OCI-M2 (cell line): ENCODE results near the gene THOC7.

Experiments
- DNase-seq: peaks from one replicate; lab custom pipeline; 2025; ENCODE audit not compliant: unreplicated experiment; lab: John Stamatoyannopoulos, UW

THOC7 gene

DNA sequence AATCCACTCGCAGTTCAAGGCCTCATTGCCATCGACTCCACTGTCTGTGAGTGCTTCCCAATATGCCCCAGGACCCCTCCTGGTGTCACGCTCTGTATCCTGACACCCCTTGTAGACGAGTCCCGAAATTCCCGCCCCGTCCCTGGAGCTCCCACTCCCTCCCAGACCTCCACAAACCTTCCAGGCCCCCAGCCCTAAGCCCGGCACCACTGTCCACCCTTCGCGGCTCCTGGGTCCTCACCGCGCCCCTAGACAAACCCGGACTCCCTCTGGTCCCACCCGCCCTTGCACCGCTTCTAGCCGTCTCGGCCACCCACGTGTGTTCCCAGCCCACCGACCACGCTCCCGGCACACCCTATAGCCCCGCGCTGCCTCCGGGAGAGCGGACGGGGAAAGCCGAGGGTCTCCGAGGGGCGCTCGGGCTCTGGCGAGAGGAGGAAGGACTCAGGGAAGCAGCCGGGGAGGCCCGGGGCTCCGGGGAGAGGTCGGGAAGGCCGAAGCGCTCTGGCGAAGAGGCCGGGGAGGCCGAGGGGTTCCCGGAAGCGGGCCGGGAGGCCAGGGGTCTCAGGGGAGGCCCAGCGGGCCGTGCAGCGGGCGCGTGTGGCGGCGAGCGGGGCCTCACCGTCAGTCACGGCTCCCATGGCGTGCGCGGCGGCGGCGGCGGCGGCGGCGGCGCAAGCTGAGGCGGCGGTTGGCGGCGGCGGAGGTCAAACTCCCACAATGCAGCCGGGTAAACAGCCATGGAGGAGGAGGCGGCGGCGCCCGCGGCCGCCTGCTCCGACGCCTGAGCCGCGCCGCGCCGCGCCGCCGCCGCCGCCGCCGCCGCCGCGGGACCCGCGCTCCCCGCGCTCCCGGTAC is at the start of gene THOC7, which contains the start of gene ATXN7:
Gene THOC7, minus strand, starts transcription at position 656 of the 858 bp plus-strand sequence. Its CDS starts 15 bp downstream, at position 641.
Gene ATXN7, plus strand, starts transcription at position 718 of the 858 bp plus-strand sequence. CDS start 48,732 bp downstream, outside the sequence.
- no peak for DNase-seq

DNA sequence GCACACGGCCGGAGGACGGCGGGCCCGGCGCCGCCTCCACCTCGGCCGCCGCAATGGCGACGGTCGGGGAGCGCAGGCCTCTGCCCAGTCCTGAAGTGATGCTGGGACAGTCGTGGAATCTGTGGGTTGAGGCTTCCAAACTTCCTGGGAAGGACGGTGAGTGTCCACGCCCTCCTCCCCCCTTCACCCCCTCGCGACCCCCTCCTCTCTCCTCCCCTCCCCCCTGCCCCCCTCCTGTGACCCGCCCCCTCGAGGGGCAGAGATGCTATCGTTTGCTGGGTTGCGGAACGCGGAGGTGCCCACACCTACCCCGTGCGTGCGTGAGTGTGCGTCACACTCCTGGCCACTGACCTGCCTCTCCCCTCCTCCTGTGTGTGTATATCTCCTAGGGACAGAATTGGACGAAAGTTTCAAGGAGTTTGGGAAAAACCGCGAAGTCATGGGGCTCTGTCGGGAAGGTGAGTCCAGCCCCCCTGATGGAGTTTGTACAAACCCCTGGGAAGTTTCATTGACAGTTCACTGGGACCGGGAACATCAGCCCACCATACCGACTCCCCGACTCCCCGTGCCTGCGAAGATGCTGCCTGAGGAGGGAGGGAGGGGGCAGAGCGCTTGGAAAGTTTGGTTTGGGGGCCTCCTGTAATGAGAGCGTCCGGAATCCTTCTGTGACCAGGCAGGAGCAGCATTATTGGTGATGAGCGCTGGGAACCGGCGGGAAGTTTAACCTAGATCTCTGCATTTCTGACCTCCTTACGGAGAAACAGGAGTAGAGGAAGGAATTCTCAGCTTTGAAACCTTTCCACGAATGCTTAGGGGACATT is 49.4 kb upstream of the THOC7 start:
- DNase-seq, result no peak

DNA sequence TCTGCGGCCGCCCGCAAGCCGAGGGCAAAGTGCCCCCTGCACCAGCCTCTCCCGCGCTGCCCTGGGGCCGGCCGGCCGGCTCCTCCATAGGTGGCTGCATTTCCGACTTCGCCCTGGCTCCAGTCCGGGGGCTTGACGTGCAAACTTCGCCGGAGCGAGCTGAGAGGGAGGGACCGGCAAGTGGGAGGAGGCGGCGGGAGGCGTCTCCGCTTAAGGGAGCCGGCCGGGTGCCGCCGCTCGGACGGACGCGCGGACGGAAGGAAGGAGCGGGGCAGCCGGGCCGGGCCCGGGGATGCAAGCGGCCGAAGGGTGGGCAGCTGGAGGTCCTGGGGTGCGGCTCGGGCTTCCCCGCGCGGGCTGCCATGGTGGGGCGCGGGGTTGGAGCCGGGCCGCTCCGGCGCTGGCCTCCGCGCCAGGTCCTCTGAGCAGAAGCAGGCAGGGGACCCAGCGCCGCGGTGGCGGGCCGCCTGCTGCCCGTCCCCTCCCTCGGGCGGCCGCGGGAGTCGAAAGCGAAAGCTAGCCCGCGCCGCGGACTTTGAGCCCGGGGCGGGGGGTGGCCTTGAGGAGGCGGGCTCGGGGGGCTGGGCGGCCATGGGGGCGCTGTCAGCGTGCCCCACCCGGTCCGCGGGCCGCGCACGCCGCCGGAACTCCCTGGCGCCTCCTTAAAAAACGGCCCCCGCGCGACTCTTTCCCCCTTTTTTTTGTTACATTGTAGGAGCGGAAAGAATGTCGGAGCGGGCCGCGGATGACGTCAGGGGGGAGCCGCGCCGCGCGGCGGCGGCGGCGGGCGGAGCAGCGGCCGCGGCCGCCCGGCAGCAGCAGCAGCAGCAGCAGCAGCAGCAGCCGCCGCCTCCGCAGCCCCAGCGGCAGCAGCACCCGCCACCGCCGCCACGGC is 48.5 kb upstream of the THOC7 start, which contains the start of gene SCAANT1:
Gene SCAANT1, minus strand, starts transcription at position 511 of the 895 bp plus-strand sequence.
- DNase-seq, result no peak

GRCh38 chr3:63911509-63911872 is 47.9 kb upstream of the THOC7 start:
- DNase-seq, result no peak

GRCh38 chr3:63910891-63911290 is 47.3 kb upstream of the THOC7 start:
- no peak for DNase-seq

DNA sequence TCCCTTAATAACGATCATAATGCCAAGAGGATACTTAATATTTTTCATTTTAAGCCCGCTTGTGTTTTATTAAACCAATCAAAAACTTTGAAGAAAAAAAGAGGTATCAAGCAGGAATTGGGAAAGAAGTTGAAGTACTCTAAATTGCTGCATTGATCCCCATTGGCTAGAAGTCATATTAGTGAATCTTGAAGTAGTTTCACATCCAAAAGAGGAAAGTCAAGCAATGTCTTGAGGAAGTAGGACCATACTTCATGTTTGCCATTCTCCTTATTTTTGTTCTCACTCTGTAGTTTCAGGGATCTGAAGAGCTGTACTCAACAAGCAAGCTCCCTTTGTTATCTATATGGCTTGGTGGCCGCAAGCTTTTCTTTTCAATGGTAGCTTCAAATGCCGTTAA is 46.4 kb upstream of the THOC7 start:
- DNase-seq, result no peak

DNA sequence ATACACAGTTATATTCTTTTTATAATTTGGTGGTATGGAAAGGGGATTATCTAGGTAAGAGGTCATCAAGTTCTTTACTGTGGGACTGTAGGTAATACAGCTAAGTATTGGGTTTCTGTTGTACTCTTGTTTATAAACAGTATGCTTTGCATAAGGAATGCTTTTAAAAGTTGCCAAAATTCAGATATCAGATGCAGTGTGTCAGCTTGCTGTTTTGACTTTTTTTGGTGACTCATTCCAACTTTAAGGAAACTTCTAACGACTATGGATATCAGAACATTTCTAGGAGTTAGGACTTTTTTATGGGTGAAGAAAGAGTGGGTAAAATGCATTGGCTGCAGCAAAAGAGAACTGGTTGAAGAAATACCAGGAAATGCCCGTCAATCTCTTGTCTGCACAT is 45.8 kb upstream of the THOC7 start:
- no peak for DNase-seq

- no peak for DNase-seq
Observed at GRCh38 chr3:63908776-63909175, 45.2 kb upstream of the THOC7 start.

DNA sequence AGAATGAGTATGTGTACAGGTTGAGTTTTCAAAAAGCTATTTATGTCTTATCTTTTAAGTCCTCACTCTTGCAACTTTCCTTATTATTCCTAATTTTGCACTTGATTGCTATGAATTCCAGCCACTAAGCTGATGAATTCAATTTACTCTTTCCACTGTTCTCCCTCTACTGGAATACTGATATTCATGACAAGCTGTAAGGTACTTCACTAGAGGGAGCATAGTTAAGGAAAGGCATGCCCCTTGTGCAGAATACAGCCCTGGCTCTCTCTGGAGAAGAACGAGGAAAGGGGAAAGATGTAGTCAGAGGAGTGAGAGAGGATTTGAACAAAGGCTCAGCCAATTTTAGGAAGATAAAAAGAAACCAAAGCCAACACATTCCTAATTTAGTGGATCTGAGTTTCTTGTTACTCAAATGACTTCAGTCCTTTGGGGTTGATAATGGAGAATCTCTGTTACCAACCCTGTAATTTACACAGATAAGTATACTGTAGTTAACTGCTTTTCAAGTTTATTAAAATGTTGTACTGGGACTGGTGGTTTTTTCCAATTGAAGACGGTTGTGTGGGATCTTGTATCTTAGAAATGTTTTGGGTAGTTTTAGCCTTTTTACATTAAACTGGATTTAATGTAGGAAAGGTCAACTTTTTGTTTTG is 44.6 kb upstream of the THOC7 start:
- DNase-seq, result no peak

DNA sequence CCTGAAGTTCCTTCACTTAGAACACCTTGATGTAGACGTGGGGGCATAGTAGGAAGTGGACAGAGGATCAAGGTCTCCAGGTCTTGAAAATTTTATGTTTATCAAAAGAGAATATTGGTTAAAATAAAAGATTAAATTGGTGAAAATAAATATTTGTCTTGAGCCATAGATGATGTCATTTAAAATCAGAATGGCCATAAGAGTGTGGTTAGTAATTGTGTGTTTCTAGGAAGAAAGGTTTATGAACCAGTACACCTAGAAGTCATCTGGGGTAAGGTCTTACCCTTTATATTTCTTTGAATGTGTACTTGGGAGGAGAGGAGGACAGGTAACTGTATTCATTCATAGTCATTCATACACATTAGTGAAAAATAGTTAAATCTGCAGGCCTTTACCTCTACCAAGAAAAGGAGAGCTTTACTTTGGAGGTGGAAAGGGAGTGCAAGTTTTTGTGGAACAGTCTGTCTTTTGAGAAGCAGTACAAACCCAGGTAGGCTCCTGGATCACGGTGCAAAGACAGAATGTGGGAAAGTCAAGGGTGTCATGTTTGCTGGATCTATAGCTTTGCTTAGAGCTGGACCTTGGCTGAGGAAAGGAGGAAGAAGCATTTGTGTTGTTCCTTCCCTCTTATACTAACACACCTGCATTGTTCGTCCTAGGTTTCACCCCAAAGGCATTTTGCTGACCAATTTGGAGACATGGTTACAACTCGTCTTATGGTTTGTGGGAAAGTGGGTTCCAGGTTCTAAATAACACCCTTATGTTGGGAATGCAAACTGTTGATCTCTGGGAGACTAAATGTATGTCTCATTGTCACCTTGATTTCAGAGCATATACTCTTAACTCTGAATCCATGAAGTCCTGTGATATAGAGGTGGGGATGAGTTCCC is 42.4 kb upstream of the THOC7 start:
- no peak for DNase-seq

DNA sequence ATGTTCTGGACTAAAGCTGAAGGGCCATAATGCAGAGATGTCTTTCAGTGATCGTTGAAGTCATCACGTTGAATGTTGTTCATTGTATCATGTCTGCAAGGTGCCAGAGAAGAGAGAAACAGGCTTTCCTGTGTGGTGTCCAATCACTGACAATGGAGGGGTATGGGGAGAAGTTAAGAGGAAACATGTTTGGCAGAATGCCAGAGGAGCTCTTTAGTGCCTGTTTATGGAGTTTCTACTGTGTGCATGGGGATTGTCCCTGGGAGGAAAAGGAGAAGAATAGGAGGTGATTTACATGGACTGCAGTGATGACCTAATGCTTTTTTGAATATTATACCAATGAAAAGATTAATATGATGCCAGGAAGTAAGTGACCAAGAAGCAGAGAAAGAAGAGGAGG is 36.9 kb upstream of the THOC7 start:
- no peak for DNase-seq

- no peak for DNase-seq
Observed at GRCh38 chr3:63900010-63900409, 36.4 kb upstream of the THOC7 start.

DNA sequence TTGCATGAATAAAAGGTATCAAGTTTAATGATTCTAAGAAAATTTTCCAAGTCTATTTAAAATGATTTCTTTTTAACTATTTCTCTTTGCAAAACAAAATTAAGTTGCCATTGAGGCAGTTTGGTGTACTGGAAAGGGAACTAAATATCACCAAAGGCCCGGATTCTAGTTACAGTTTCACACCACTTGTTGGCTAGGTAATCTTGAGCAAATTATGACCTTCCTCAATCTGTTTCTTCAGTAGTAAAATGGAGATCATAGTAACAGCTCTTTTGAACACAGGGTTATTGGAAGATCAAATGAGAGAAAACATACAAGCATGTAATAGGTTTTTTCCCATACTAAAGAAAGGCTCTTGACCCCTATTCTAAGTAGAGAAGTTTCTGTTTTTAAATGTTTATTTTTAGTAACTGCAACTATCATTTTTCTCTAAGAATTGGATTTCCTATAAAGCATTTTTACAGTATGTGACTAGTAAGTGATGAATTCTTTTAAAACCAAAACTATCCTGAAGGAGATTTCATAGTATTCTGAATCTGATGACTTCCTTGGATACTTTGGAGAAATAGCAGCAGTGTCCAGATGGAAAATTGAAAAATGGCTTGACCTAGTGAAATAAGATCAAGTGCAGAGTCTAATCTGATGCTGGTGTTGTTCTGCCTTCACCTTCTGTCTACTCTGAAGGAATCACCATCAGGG is 32.9 kb upstream of the THOC7 start:
- no peak for DNase-seq

GRCh38 chr3:63895422-63896189 is 32.0 kb upstream of the THOC7 start:
- DNase-seq, result no peak

DNA sequence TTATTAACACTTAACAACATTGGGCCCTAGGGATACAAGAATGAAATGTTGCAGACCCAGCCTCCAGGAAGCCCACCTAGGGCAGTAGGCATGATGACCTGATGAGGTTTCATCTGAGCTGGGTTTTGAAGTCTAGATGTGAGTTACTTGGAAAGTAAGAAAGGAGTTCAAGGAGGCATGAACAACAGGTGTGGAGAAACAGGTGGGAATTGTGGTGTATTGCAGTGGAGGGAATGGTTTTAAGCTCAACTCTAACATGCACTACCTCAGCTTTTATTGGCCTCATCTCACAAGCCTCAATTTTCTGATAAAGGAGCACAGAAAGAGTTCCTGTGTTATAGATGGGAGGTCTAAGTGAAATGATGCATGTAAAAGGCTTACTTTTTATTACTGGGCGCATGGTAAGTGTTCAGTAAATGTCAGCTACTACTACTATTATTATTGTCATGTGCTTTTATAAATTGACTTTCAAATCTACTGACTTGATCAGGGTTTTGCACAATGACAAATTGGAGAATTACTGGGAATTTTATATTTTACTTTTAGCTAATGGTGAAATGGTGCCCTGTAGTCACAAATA is 29.3 kb upstream of the THOC7 start:
- DNase-seq, result no peak

DNA sequence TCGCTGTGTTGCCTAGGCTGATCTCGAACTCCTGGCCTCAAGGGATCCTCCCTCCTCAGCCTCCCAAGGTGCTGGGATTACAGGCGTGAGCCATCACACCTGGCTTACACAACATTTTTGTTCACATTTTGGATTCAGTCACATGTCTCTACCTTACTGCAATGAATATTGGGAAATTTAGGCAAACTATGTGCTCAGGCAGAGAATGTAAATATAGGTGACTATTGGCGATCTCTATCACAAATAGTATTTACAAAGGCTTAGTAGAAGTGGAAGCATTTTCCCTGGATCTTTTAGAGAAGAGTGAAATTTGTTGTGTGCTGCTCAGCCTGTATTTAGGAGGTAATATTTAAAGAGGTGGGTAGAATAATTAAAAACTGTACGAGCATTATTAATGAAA is 27.9 kb upstream of the THOC7 start:
- DNase-seq, result no peak

DNA sequence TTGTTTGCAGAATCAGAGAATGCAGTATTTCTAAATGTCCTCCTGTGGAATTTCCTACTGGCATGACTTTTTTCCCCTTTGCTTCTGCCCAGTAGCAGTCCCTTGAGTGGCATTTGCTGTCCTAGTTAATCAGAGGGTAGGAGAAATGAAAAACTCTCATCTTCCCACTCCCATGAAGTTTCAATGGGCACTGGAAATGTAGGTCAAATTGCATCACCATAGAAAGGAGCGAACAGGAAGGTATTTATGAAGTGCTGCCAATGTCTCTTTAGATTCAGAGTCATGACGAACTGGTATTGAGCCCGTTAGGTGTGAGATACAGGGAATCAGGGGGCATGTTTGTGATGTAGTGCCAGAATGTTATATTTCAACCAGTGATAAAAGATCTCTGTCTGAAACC is 23.3 kb upstream of the THOC7 start:
- DNase-seq, result no peak

GRCh38 chr3:63880653-63881052 is 17.0 kb upstream of the THOC7 start:
- no peak for DNase-seq
